ENCODE results near the gene AP2B1.
"Not testable (repeated sequence)": the region's sequence is repeated elsewhere in the genome, so short reads cannot be mapped to it uniquely, and the experiment has no call there.

AP2B1 gene

DNA sequence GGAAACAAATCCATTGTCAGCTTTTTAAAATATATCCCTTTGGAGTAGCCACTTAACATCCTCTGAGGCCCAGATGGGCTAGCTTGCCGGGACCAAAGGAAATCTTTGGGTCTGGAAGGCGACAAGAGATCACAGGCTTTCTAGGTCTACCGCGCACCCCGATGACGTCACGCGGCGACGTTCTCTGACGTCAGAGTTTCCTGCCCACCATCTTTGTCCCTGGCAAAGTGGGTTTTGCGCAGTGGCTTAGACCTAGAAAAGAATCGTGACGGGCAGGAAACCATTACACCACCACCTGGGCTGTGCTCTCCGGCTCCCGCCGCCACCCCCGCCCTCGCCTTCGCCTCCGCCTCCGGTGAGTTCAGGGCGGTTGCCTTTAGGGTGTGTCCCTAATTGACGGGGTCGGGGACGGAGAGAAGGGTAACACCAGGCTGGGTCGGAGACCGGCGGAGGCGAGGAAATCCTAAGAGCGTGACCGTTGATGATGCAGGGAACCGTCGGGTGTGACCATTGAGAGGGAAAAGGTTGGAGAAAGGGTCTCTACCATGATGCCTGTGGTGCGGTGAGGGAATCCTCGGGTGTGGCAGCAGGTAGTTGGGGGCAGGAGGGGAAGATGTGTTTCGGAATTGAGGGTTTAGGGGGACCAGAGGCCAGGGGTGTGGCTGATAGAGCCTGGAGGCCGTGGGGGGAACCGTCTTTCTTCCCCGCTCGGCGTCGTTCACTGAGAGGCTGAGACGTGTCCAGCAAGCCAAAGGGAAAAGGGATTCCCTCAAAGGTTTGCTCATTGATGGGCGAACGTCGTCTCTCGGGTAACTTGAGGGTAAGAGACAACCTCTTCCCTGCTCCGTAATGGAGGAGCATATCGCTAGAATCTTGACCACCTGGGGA is at the start of gene AP2B1:
TSS of gene AP2B1 (plus strand) at position 249 of the 888 bp plus-strand sequence. CDS start 6,709 bp downstream, outside the sequence.
- peak; percentile 96 to 98 (median 96) for DNase-seq

DNA sequence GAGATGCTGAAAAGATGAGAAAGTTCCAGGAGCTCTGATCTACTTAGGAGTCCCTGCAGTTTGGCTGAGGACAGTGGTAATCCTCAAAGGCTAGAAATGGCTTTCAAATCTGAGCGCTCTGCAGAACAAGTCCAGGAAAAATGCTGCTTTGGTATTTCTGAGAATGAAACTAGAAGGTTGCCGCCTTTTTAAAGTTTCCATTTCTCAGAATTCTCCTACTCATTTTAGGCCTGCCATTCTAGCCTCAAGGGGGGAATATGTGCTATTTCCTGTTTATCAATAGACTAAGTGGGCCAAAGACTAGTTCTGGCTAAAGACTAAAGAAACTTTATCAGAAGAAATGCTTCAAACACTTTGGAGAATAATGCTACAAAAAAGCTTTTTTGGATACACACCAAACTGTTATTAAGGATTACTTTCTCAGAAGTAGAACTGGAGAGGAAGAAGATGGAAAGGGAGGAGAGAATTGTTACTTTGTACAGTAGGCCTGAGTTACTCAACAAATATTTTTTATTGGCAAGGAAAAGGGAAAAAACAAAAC is 49.5 kb upstream of the AP2B1 start, which contains the start of gene SLFN12L:
TSS of gene SLFN12L (minus strand) at position 78 of the 541 bp plus-strand sequence. CDS start 15,314 bp downstream, outside the sequence.
- DNase-seq: no peak

DNA sequence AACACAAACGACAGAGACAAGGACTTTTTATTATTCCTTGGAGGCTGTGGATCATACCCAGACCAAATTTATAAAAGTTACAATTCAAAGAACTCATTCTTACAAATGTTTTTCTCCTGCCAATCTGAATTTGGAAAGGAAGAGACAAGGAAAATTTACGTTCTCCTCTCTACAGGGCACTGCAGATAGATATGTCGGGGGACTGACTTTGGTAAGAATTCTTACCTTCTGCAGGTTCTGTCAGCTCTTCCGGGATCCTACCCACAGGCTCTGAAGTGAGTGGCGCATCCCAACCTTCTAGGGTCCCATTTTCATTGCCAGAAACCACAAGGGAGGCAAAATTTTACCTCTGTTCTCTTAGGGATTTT is 47.5 kb upstream of the AP2B1 start:
- DNase-seq: no peak

GRCh38 chr17:35540589-35541404 is 46.3 kb upstream of the AP2B1 start:
- DNase-seq: no peak

GRCh38 chr17:35541434-35541833 is 45.7 kb upstream of the AP2B1 start:
- no peak for DNase-seq

- DNase-seq: no peak
Observed at GRCh38 chr17:35542990-35543389, 44.1 kb upstream of the AP2B1 start.

DNA sequence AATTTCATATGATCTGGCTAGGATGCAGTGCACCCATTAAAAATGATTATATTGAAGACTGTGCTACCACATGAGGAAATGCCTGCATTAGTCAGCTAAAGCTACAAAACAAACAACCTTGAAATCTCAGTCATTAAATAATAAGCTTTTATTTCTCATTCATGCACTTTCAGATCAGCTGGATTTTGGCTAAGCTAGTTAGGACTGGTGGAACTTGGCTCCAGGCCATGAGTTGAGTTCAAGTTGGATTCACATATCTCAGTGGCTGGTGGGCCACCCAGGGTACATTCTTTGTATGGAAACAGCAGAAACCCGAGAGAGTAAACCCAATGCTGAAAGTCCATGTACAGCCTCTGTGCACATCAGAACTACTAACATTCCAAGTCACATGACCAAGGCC is 43.3 kb upstream of the AP2B1 start:
- DNase-seq: no peak

DNA sequence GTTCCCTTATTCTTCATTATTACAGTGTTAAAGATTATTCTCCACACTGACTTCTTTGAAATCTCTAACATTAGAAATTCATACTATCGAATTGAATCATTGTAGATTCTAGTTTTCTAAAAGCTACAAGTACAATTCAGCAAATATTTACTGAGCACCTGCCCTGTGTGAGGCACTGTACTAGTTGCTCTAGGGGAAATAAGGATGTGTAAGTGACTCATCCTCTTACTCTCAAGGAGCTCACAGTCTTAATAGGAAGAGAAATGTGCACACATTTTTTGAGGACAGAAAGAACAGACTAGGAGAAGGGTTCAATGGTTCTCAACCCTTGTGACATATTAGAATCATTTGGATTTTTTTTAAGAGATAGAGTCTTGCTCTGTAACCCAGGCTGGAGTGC is 42.0 kb upstream of the AP2B1 start:
- DNase-seq: no peak

DNA sequence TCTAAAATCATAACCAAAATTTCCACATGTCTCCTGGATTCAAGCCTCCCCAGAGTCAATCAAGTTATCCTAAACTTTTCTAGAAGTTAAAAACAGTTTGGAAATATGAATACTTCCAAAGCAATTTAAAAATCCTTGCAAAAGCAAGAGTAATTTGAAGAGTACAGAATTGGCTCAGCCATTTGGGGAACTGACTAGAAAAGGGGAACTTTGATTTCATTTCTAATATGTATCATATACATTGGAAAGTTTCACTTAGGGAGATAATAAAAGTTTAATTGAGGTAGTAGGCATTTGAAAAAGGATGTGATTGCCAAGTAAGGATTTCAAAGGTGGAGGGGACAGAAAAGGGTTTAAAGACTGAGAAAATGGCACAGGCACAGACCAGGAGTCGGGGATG is 40.6 kb upstream of the AP2B1 start:
- no peak for DNase-seq

DNA sequence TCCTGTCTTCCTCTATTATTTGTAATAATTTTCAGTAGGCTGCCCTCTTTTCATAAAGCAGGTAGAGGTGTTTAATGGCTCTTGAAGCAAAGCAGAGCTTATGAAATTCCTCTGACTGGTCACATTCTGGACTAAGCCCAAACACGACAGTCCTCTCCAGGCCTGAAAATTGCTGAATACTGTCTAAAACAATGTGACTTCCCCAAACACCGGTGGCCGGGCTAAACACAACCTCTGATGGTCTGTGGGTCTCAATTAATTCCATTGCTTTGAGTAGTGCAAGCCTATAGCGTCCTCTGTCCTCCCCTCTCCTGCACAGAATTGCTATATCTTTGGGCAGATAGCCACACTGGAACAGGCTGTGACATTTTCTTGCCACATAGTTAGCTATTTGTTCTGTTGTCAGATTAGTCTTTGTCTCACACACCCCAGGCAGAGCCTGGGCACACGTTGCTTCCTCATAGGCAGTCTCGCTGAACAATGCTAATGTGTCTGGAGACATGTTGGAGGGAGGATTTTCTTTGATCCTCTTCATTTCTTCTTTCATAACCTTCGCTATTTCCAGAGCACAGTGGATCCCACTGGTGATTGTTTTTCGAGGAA is 38.8 kb upstream of the AP2B1 start:
- DNase-seq: no peak

DNA sequence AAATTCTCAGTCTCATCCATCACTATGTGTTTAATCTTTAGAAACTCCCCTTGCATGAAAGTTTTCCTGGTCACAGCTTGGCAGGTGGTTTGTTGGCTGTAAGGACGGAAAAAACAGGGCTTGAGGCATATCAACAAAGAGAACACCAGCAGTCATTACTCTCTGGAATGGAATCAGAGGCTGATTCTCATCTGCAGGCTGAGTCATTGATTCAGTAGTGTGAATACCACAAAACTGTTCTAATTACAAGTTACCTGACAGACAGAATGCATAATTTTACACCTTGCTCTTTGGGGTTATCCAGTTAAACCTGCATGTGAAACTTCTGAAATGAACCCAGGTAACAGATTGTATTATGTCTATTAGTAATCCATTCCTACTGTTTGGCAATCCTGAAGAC is 38.1 kb upstream of the AP2B1 start:
- DNase-seq: no peak

DNA sequence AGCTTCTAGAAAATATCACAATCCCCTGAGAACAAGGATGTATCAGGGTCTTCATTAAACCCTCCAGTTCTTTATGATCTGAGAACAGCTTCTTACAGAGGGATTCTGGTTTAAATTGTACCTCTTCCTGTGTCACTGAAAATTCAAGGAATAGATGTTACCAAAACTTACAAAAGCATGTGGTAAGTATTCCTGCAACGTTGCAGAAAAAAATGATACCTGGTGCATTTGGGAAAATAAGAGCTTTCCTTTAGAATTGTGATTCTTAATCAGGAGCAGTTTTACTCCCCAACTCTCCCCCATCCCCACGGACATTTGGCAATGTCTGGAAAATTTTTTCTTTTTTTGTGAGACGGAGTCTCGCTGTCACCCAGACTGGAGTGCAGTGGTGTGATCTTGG is 33.8 kb upstream of the AP2B1 start:
- no peak for DNase-seq

- no peak for DNase-seq
Observed at GRCh38 chr17:35554668-35555067, 32.5 kb upstream of the AP2B1 start.

DNA sequence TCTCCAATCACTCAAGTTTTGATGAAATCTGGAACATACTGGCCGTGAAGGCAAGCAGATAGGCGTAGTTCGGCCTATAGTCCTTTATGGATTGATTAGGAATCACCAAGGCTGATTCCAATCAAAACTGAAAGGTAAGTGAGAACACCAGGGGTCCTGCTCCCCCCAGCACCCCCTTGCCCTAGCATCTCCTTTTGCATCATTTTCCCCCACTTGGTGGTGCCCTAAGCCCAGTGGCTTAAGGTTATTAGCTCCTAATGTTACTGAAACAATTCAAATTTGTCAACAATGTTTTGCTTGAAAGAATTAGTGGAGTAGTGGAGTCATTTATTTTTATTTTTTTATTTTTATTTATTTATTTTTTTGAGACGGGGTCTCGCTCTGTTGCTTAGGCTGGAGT is 31.4 kb upstream of the AP2B1 start:
- DNase-seq: peak in 1 of 3 experiments; percentile 10

DNA sequence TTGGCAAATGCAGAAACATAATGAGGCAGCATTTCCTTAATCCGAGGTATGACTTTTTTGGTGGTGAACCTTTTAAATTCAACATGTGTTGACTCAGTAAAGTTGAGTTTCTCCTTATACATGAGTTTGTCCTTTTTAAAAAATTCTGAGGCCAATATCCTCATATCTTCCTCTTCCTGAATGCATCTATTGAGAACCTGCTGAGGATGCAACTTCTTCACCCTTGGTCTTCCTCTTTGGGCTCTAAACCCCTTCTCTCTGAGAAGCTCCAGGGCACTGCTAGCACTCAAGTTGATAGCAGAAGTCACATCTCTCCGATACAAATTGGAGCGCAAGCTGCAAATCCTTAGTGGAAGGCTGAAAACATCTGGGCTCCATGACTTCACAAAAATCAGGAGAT is 29.8 kb upstream of the AP2B1 start:
- DNase-seq: no peak

DNA sequence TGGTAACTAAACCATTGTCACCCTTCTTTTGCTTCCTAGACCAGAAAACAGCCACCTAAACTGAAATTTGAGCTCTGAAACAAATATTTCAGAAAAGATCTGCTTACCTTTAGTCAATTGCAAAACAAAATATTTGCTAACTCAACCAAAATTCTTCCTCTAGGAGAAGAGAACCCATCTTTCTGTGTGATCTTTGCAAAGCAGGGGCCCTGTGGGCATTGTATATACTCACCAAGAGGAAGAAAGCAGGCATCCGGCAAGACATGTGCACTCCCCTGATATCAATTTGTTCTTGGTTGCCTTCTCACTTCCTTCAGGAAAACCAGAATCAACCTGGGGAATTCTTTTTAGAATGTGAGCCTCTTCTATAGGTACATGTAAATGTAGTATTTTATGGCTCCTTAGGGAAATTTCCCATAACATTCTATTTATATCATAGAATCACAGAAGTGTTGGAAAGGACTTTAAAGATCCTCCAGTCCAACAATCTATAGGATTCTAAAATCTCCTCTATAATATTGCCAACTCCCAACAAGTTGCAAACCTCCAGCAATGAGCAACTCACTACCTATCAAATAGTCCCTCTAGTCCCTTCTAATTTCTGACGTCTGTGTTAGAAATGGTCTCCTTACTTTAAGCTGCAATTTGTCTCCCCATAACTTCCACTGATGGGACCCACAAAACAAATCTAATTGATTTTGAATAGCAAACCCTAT is 27.5 kb upstream of the AP2B1 start:
- DNase-seq: no peak

- no peak for DNase-seq
Observed at GRCh38 chr17:35560703-35561102, 26.4 kb upstream of the AP2B1 start, which contains the start of gene SLFN14. Gene SLFN14, minus strand, starts transcription at chr17:35560819. Its CDS starts 2,757 bp downstream, at chr17:35558062.

- not testable (repeated sequence) for DNase-seq
Observed at GRCh38 chr17:35563181-35563580, 23.9 kb upstream of the AP2B1 start.

DNA sequence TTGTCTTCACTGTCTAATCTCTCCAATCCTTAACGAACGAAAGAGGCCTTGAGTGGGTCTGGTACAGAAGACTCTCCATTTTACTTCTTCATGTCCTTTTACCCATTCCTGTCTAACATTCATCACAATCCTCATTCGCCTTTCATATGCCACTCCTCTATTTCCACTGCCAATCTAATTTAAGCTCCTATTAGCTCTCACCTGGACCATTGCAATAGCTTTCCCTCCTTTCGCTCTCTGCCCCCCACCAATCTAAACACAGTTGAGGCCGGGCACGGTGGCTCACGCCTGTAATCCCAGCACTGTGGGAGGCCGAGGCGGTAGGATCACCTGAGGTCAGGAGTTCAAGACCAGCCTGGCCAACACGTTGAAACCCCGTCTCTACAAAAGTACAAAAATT is 20.2 kb upstream of the AP2B1 start:
- peak in 1 of 3 experiments; percentile 43 for DNase-seq

- no peak for DNase-seq
Observed at GRCh38 chr17:35568561-35568960, 18.6 kb upstream of the AP2B1 start.

GRCh38 chr17:35569405-35569804 is 17.7 kb upstream of the AP2B1 start:
- DNase-seq: no peak

- DNase-seq: no peak
Observed at GRCh38 chr17:35575759-35576158, 11.4 kb upstream of the AP2B1 start.
